Right atrium auricular region (tissue), 2 donors: Measurements from ENCODE around the gene PGGHG. TPM values are rescaled to one million over a fixed set of nuclear protein-coding genes. Genes with fewer than 3 reads are reported as not detected.
A peak's percentile ranks its signal among the peaks of the same experiment; 100 is the strongest.
"Not testable (repeated sequence)": the region's sequence is repeated elsewhere in the genome, so short reads cannot be mapped to it uniquely, and the experiment has no call there.

Source experiments
- DNase-seq: peaks from one replicate; pipeline ENCODE4 v3.0.0-alpha.2; 2019; ENCODE audit warnings: low spot score
- H3K27ac ChIP-seq, 2 donors: fragments of 200-600 bp; sonication (generic); 1 replicate in 1 of 2; 2 replicates in 1 of 2; pipeline ENCODE4 v1.5.1; 2016 to 2019
- H3K27me3 ChIP-seq, 2 donors: fragments of 200-600 bp; sonication (generic); one replicate each; pipeline versions ENCODE4 v1.5.1 to v1.6.0; 2017 to 2019
- H3K36me3 ChIP-seq: fragments of 200-600 bp; sonication (generic); one replicate; pipeline ENCODE4 v1.5.1; 2016
- H3K4me1 ChIP-seq, 2 donors: fragments of 200-600 bp; sonication (generic); one replicate each; pipeline versions ENCODE4 v1.5.1 to v1.6.0; 2017 to 2019
- H3K4me3 ChIP-seq, 2 donors: fragments of 200-600 bp; sonication (generic); 1 replicate in 1 of 2; 2 replicates in 1 of 2; pipeline ENCODE4 v1.5.1; 2017 to 2019; ENCODE audit warnings: mild to moderate bottlenecking in 1 of 2, moderate library complexity in 1 of 2
- H3K9me3 ChIP-seq, 2 donors: fragments of 200-600 bp; sonication (generic); one replicate each; pipeline ENCODE4 v1.5.1; 2019
- CTCF ChIP-seq, 2 donors: fragments of 200-600 bp; sonication (generic); IDR thresholded peaks; one replicate each; pipeline ENCODE4 v1.5.1; 2019; ENCODE audit warnings: antibody characterized with exemption in 2 of 2
- total RNA-seq, 2 donors: library from RNA; depleted of rRNA; stranded (reverse); fragments of >200 nt; gene quantifications; one replicate each; pipeline ENCODE4 v1.1.0, GENCODE V29; 2016

The PGGHG gene
- total RNA-seq, 2 donors from 2014 or later = 4.9 to 9.4 TPM

DNA sequence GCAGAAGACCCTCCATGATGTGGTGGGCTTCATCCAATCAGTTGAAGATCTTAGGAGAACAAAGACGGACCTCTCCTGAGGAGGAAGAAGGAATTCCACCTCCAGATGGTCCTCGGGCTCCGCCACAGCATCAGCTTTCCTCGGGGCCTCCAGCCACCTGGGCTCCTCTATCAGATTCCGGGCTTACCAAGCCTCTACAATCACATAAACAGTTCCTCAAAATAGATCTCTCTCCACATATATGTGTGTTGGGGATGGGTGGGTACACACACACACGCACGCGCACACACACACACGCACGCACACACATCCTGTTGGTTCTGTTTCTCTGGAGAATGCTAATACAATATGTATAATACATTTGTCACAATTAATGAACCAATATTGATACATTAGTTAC is 29.5 kb upstream of the PGGHG start:
- Histone ChIP-seq H3K27me3 (no peaks in the 10 kb centered on the region), H3K4me1 (no peaks in the 10 kb centered on the region), H3K36me3 (no peaks in the 10 kb centered on the region), H3K4me3 (no peak overlapping the region), H3K9me3 (no peaks in the 10 kb centered on the region), H3K27ac (no peak overlapping the region)
- TF ChIP-seq CTCF (IDR thresholded peaks at IDR 0.05) = no peak
- no peak for DNase-seq

DNA sequence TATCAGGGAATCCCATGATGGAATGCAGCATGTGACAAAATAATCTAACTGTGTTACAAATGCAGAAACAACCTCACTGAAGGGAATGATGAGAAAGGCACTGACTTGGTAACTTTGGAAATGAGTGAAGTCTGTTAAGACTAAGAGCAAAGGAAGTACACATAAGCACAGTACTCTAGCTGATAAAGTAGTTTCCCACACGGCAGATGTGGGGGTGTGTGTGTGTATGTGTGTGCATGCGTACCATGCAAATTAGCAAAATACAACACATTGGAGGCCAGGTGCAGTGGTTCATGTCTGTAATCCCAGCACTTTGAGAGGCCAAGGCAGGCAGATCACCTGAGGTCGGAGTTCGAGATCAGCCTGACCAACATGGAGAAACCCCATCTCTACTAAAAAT is 27.3 kb upstream of the PGGHG start:
- H3K4me3 ChIP-seq = no peak overlapping the region
- H3K27ac ChIP-seq = no peak overlapping the region
- H3K27me3 ChIP-seq = no peaks in the 10 kb centered on the region
- H3K36me3 ChIP-seq = no peaks in the 10 kb centered on the region
- TF ChIP-seq CTCF (IDR thresholded peaks at IDR 0.05) = no peak
- DNase-seq = no peak
- H3K9me3 ChIP-seq = peaks cover 0 to 13% of the 10 kb centered on the region in 2 donors
- no peaks in the 10 kb centered on the region for H3K4me1 ChIP-seq

DNA sequence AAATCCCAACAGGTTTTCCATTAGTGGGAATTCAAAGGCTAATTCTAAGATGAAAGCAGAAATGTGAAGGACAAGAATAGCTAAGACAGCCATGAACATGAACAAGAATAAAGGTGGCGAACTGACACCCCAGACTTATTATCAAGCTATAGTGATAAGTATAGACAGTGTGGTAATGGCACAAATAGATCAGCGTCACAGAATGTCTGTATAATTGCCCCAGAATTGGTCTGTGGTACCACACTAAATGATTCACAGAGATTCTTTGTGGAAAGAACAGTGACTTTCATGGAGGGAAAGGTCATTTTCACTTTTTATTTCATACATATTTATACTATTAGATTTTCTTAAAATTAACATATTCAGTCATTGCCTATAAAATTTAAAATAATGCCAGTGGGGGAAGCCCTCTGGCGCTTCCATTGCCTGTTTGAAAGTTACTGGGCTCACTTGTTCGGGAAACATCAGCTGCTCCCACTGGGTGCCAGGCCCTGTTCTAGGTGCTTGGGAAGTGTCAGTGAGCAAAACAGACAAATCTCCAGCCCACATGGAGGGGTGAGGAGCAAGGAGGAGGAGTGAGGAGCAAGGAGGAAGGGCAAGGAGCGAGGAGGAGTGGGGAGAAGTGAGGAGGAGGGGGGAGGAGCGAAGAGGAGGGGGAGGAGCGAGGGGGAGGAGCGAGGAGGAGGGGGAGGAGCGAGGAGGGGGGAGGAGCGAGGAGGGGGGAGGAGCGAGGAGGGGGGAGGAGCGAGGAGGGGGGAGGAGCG is 22.1 kb upstream of the PGGHG start:
- Histone ChIP-seq H3K27ac (no peak overlapping the region), H3K36me3 (no peaks in the 10 kb centered on the region), H3K4me3 (no peak overlapping the region), H3K9me3 (peaks cover 0 to 13% of the 10 kb centered on the region in 2 donors), H3K4me1 (no peaks in the 10 kb centered on the region), H3K27me3 (no peaks in the 10 kb centered on the region)
- no peak for DNase-seq
- TF ChIP-seq CTCF (IDR thresholded peaks at IDR 0.05) = no peak

GRCh38 chr11:267491-267994 is 21.4 kb upstream of the PGGHG start:
- no peak for TF ChIP-seq CTCF (IDR thresholded peaks at IDR 0.05)
- no peaks in the 10 kb centered on the region for H3K27me3 ChIP-seq
- peaks cover 0 to 13% of the 10 kb centered on the region in 2 donors for H3K9me3 ChIP-seq
- no peaks in the 10 kb centered on the region for H3K4me1 ChIP-seq
- no peak for DNase-seq
- H3K27ac ChIP-seq = peak overlapping the region; percentile 48 to 53
- no peaks in the 10 kb centered on the region for H3K36me3 ChIP-seq
- H3K4me3 ChIP-seq = peak overlapping the region in 1 of 2 donors; percentile 31

- not testable (repeated sequence) for H3K36me3 ChIP-seq, H3K27me3 ChIP-seq, H3K4me1 ChIP-seq
- Histone ChIP-seq H3K27ac (peak overlapping the region; percentile 48 to 53), H3K9me3 (peaks cover 0 to 13% of the 10 kb centered on the region in 2 donors), H3K4me3 (peak overlapping the region in 1 of 2 donors; percentile 31)
- peak; percentile 71 for DNase-seq
These were observed 20.2 kb upstream of the PGGHG start for GRCh38 chr11:268716-269145.

DNA sequence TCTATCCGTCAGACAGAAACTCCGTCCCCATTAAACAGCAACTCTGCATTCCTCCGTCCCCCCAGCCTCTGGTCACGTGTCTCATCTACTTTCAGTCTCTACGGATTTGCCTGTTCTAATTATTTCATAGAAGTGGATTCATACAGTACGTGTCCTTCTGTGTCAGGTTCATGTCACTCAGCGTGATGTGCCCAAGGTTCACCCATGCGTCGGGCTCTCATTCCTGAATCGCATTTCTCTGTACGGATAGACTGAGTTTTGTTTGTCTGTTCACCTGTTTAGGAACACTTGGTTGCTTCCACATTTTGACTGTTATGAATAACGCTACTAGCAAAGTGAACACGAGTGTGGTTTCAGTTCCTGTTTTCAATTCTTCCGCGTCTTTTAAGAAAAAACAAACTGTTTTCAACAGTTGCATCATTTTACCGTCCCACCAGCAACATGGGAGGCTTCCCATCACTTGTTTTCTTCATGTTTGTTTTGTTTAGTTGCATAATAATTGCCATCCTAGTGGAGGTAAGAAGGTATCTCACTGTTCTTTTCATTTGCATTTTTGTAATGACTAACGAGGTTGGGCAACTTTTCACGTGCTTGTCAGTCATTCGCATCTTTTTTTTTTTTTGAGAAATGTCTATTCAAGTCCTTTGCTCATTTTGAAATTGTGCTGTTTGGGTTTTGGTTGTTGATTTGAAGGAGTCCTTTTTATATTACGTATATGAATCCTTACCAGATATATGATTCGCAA is 19.6 kb upstream of the PGGHG start:
- no peak for TF ChIP-seq CTCF (IDR thresholded peaks at IDR 0.05)
- Histone ChIP-seq H3K27me3 (no peaks in the 10 kb centered on the region), H3K27ac (peak overlapping the region; percentile 48 to 53), H3K9me3 (peaks cover 0 to 13% of the 10 kb centered on the region in 2 donors), H3K4me1 (no peaks in the 10 kb centered on the region), H3K4me3 (peak overlapping the region in 1 of 2 donors; percentile 10), H3K36me3 (no peaks in the 10 kb centered on the region)
- peak; percentile 49 for DNase-seq
